Cerebellar nuclear complex (tissue), 1 donor: ENCODE results near the gene GMDS.

Experiments
- DNase-seq, 2 experiments: peaks; one replicate each; lab custom pipeline; 2025; lab: John Stamatoyannopoulos, UW

The GMDS gene

GRCh38 chr6:2099870-2100269, 145.5 kb downstream of the GMDS start:
- DNase-seq = no peak

GRCh38 chr6:2097464-2097863, 147.9 kb downstream of the GMDS start:
- DNase-seq = no peak

GRCh38 chr6:2094642-2095041, 150.8 kb downstream of the GMDS start:
- DNase-seq = no peak

GRCh38 chr6:2086326-2086965, 159.0 kb downstream of the GMDS start:
- no peak for DNase-seq

- DNase-seq = no peak
Measured at GRCh38 chr6:2085657-2086056, 159.7 kb downstream of the GMDS start.

- DNase-seq = no peak
Measured at GRCh38 chr6:2081155-2082138, 164.0 kb downstream of the GMDS start.

GRCh38 chr6:2078888-2079287, 166.5 kb downstream of the GMDS start:
- no peak for DNase-seq

- DNase-seq = no peak
Measured at GRCh38 chr6:2077826-2078225, 167.6 kb downstream of the GMDS start.

- DNase-seq = no peak
Measured at GRCh38 chr6:2073476-2073875, 171.9 kb downstream of the GMDS start.

GRCh38 chr6:2072453-2072852, 173.0 kb downstream of the GMDS start:
- DNase-seq = no peak

- no peak for DNase-seq
Measured at GRCh38 chr6:2063547-2063946, 181.9 kb downstream of the GMDS start.

GRCh38 chr6:2061880-2062279, 183.5 kb downstream of the GMDS start:
- no peak for DNase-seq

GRCh38 chr6:2055911-2056310, 189.5 kb downstream of the GMDS start:
- no peak for DNase-seq

- DNase-seq = no peak
Measured at GRCh38 chr6:2055143-2055542, 190.3 kb downstream of the GMDS start.

- no peak for DNase-seq
Measured at GRCh38 chr6:2054516-2055067, 190.8 kb downstream of the GMDS start.

GRCh38 chr6:2053691-2054090, 191.7 kb downstream of the GMDS start:
- DNase-seq = no peak

- no peak for DNase-seq
Measured at GRCh38 chr6:2047855-2048254, 197.6 kb downstream of the GMDS start.

GRCh38 chr6:2044192-2044591, 201.2 kb downstream of the GMDS start:
- DNase-seq = no peak

- no peak for DNase-seq
Measured at GRCh38 chr6:2042956-2043648, 202.3 kb downstream of the GMDS start.

GRCh38 chr6:2038092-2038491, 207.3 kb downstream of the GMDS start:
- no peak for DNase-seq

- no peak for DNase-seq
Measured at GRCh38 chr6:2037237-2037926, 208.0 kb downstream of the GMDS start.

GRCh38 chr6:2036710-2037023, 208.7 kb downstream of the GMDS start:
- no peak for DNase-seq
